H1 (cell line): ENCODE measurements around the gene WDR76. TPM values are rescaled to one million over a fixed set of nuclear protein-coding genes. Genes with fewer than 3 reads are reported as not detected.
A peak's percentile ranks its signal among the peaks of the same experiment; 100 is the strongest.

Experiments used
- ASH2L ChIP-seq: fragments of 200-600, 300-600 bp; sonication (generic); IDR thresholded peaks from one replicate; pipeline ENCODE4 v1.7.1; 2017; ENCODE audit warnings: low read length
- CBX8 ChIP-seq: fragments of 300-800, 300-1000 bp; sonication (generic); IDR thresholded peaks from 2 replicates; pipeline ENCODE4 v1.7.1; 2016; ENCODE audit warnings: low read depth, low read length, borderline replicate concordance
- EGR1 ChIP-seq: IDR thresholded peaks from 2 replicates; pipeline ENCODE4 v1.6.1; 2011; ENCODE audit warnings: low read depth, low read length, borderline replicate concordance
- GABPA ChIP-seq: IDR thresholded peaks from 2 replicates; pipeline ENCODE4 v1.6.1; 2011; ENCODE audit warnings: mild to moderate bottlenecking, low read length, moderate library complexity, borderline replicate concordance; ENCODE audit not compliant: insufficient read depth
- HDAC2 ChIP-seq, 2 experiments: fragments of 300-600 bp in 1 of 2; sonication (generic) in 1 of 2; IDR thresholded peaks; 2 replicates each; pipeline ENCODE4 v1.6.1; 2011 to 2012; ENCODE audit warnings: low read depth in 2 of 2, low read length in 2 of 2, mild to moderate bottlenecking in 2 of 2, moderate library complexity in 2 of 2, borderline replicate concordance in 1 of 2, inconsistent platforms in 1 of 2
- KDM4A ChIP-seq: IDR thresholded peaks from one replicate; pipeline ENCODE4 v1.7.1; 2012; ENCODE audit warnings: low read depth, mild to moderate bottlenecking, moderate library complexity, low read length, inconsistent platforms; ENCODE audit not compliant: severe bottlenecking
- MAX ChIP-seq: IDR thresholded peaks from 2 replicates; pipeline ENCODE4 v1.6.1; 2012; ENCODE audit warnings: inconsistent platforms
- PHF8 ChIP-seq: fragments of 200-600 bp; sonication (generic); conservative IDR thresholded peaks from 2 replicates; pipeline ENCODE4 v1.7.1; 2012; ENCODE audit warnings: low read depth, mild to moderate bottlenecking, inconsistent platforms, low read length, moderate library complexity
- POLR2A ChIP-seq, 2 experiments: IDR thresholded peaks; 1 replicate in 1 of 2; 2 replicates in 1 of 2; pipeline ENCODE4 v1.6.1; 2011; ENCODE audit warnings: low read depth in 2 of 2, low read length in 2 of 2, mild to moderate bottlenecking in 2 of 2; ENCODE audit errors: control extremely low read depth in 1 of 2
- POLR2AphosphoS5 ChIP-seq: IDR thresholded peaks from 2 replicates; pipeline ENCODE4 v1.6.1; 2011; ENCODE audit warnings: low read depth, low read length
- SAP30 ChIP-seq: fragments of 300-600 bp; sonication (generic); IDR thresholded peaks from 2 replicates; pipeline ENCODE4 v1.7.1; 2012; ENCODE audit warnings: low read length, moderate library complexity, mild to moderate bottlenecking, inconsistent platforms; ENCODE audit not compliant: insufficient read depth, insufficient replicate concordance
- TAF7 ChIP-seq: optimal IDR thresholded peaks from 2 replicates; pipeline ENCODE3; 2011; ENCODE audit warnings: low read depth, mild to moderate bottlenecking, inconsistent platforms, low read length, moderate library complexity, borderline replicate concordance
- YY1 ChIP-seq: IDR thresholded peaks from 2 replicates; pipeline ENCODE4 v1.6.1; 2011; ENCODE audit warnings: low read depth, mild to moderate bottlenecking, low read length
- polyA plus RNA-seq, 7 experiments: library from polyadenylated mRNA; depleted of rRNA in 3 of 7; stranded (reverse) in 5 of 7; unstranded in 2 of 7; fragments of >200 nt in 5 of 7; fragments of 200-250 nt in 2 of 7; gene quantifications; 1 replicate in 5 of 7; 2 replicates in 1 of 7; 4 replicates in 1 of 7; pipeline versions ENCODE4 v1.2.1 to v1.2.3, GENCODE V29; 2011 to 2013; ENCODE audit warnings: missing spikeins in 2 of 7, mixed read lengths in 2 of 7
- total RNA-seq: library from RNA; stranded (reverse); fragmentation: NEBNext Ultra II Directional; extraction: Animal tissue kit (Norgen Biotek cat#: 25700); gene quantifications from 2 replicates; pipeline ENCODE4 v1.2.1, GENCODE V29; 2021

WDR76 gene
- total and polyA plus RNA-seq, 2 of the 8 experiments (the other 6 are each of a cell fraction or from before 2014, with no cell fraction given) = 4.1 to 18.9 TPM

- TF ChIP-seq YY1 (peak; percentile 89), EGR1 (no peak), HDAC2 (IDR thresholded peaks at IDR 0.05; ENCODE audit: borderline replicate concordance in 1 of 2, low read depth in 2 of 2, low read length in 2 of 2) (peak in 1 of 2 experiments; percentile 91; a peak in 2 of 4 replicates), KDM4A (peak; percentile 71), GABPA (peak; percentile 87; the same call in 1 of the 2 replicates), CBX8 (no peak), POLR2AphosphoS5 (peak; percentile 94), PHF8 (peak; percentile 75), POLR2A (IDR thresholded peaks at IDR 0.05; ENCODE audit: control extremely low read depth in 1 of 2, low read depth in 2 of 2, low read length in 2 of 2) (peak; percentile 2 to 82), MAX (peak; percentile 59), ASH2L (peak; percentile 73), SAP30 (no peak), TAF7 (peak; percentile 46)
Observed at GRCh38 chr15:43800286-43801141, 26.3 kb upstream of the WDR76 start, which contains the start of gene HYPK (continued).
